ENCODE data around the gene AKAP8. TPM values are rescaled to one million over a fixed set of nuclear protein-coding genes. Genes with fewer than 3 reads are reported as not detected.
A peak's percentile ranks its signal among the peaks of the same experiment; 100 is the strongest.

Gene AKAP8
- total RNA-seq, 1 donor from 2014 or later, result 17.0 TPM

GRCh38 chr19:15317392-15318071 lies 62.1 kb downstream of the AKAP8 start:
- H3K4me1 ChIP-seq, result peaks cover 17 to 84% of the 10 kb centered on the region in 2 donors
- intact Hi-C loops (cut with DNase I), result no loop called here
- DNase-seq (ENCODE audit: low spot score in 2 of 2), result no peak
- H3K36me3 ChIP-seq, result no peaks in the 10 kb centered on the region
- H3K27me3 ChIP-seq, result no peaks in the 10 kb centered on the region
- peak overlapping the region; percentile 63 to 73 for H3K27ac ChIP-seq
- no peak overlapping the region for H3K4me3 ChIP-seq
- no peak for TF ChIP-seq CTCF (IDR thresholded peaks at IDR 0.05)
- H3K9me3 ChIP-seq, result no peaks in the 10 kb centered on the region

- DNase-seq (ENCODE audit: low spot score in 2 of 2), result no peak
- TF ChIP-seq CTCF (IDR thresholded peaks at IDR 0.05), result no peak
- no peaks in the 10 kb centered on the region for H3K9me3 ChIP-seq
- H3K27me3 ChIP-seq, result no peaks in the 10 kb centered on the region
- H3K4me1 ChIP-seq, result peaks cover 17 to 80% of the 10 kb centered on the region in 2 donors
- H3K4me3 ChIP-seq, result no peak overlapping the region
- no peaks in the 10 kb centered on the region for H3K36me3 ChIP-seq
- H3K27ac ChIP-seq, result peak overlapping the region; percentile 63 to 73
- intact Hi-C loops (cut with DNase I), result no loop called here
Measured at GRCh38 chr19:15316498-15316897, 63.1 kb downstream of the AKAP8 start.

- no peak for DNase-seq (ENCODE audit: low spot score in 2 of 2)
- Histone ChIP-seq H3K9me3 (no peaks in the 10 kb centered on the region), H3K4me3 (no peak overlapping the region), H3K27me3 (no peaks in the 10 kb centered on the region), H3K27ac (no peak overlapping the region), H3K4me1 (peaks cover 17 to 73% of the 10 kb centered on the region in 2 donors), H3K36me3 (no peaks in the 10 kb centered on the region)
- no peak for TF ChIP-seq CTCF (IDR thresholded peaks at IDR 0.05)
- intact Hi-C loops (cut with DNase I), result no loop called here
Measured at GRCh38 chr19:15315101-15315500, 64.5 kb downstream of the AKAP8 start.

- Histone ChIP-seq H3K36me3 (no peaks in the 10 kb centered on the region), H3K27ac (no peak overlapping the region), H3K4me1 (peaks cover 15 to 69% of the 10 kb centered on the region in 2 donors), H3K27me3 (no peaks in the 10 kb centered on the region), H3K4me3 (no peak overlapping the region), H3K9me3 (no peaks in the 10 kb centered on the region)
- no peak for TF ChIP-seq CTCF (IDR thresholded peaks at IDR 0.05)
- no peak for DNase-seq (ENCODE audit: low spot score in 2 of 2)
- intact Hi-C loops (cut with DNase I), result no loop called here
Measured at GRCh38 chr19:15313649-15314279, 65.8 kb downstream of the AKAP8 start.

- TF ChIP-seq CTCF (IDR thresholded peaks at IDR 0.05), result no peak
- no peak for DNase-seq (ENCODE audit: low spot score in 2 of 2)
- Histone ChIP-seq H3K9me3 (no peaks in the 10 kb centered on the region), H3K27ac (peak overlapping the region in 1 of 2 donors; percentile 47), H3K4me3 (no peak overlapping the region), H3K27me3 (no peaks in the 10 kb centered on the region), H3K4me1 (peaks cover 18 to 58% of the 10 kb centered on the region in 2 donors), H3K36me3 (no peaks in the 10 kb centered on the region)
- intact Hi-C loops (cut with DNase I), result no loop called here
Measured at GRCh38 chr19:15307169-15307568, 72.4 kb downstream of the AKAP8 start.

Data from ascending aorta (tissue), 2 donors.